WTC11 (cell line): Measurements from ENCODE around the gene SLIT3. TPM values are rescaled to one million over a fixed set of nuclear protein-coding genes. Genes with fewer than 3 reads are reported as not detected.
"Not testable (repeated sequence)": the region's sequence is repeated elsewhere in the genome, so short reads cannot be mapped to it uniquely, and the experiment has no call there.

Experiments
- ATAC-seq: fragments of 200-7000 bp; cut with Tn5 transposase; 2 replicates; pipeline ENCODE4 v1.10.0; 2021; ENCODE audit warnings: mild to moderate bottlenecking, moderate library complexity
- CTCF ChIA-PET: fragments of 300-600 bp; sonication (Branson Sonifier 250); formaldehyde crosslinking; loops from one replicate; lab custom pipeline; 2021; ENCODE audit warnings: antibody characterized with exemption; lab: Charles Lee
- POLR2A ChIA-PET: fragments of 350-600 bp; sonication (Branson Sonifier 250); formaldehyde crosslinking; loops from one replicate; lab custom pipeline; 2021; ENCODE audit warnings: antibody characterized with exemption; lab: Charles Lee
- DNase-seq: peaks from one replicate; pipeline ENCODE4 v3.0.0; 2021; ENCODE audit warnings: low spot score
- H3K27ac Mint-ChIP-seq: 2 replicates; pipeline ENCODE4 v1.8.0; 2021; ENCODE audit warnings: mixed read lengths
- H3K27me3 Mint-ChIP-seq: 2 replicates; pipeline ENCODE4 v1.8.0; 2021; ENCODE audit warnings: low read depth, mild to moderate bottlenecking, moderate library complexity, mixed read lengths
- H3K36me3 Mint-ChIP-seq: 2 replicates; pipeline ENCODE4 v1.8.0; 2021; ENCODE audit warnings: mixed read lengths
- H3K4me1 Mint-ChIP-seq: 2 replicates; pipeline ENCODE4 v1.8.0; 2022; ENCODE audit warnings: mixed read lengths
- H3K4me3 Mint-ChIP-seq: 2 replicates; pipeline ENCODE4 v1.8.0; 2021; ENCODE audit warnings: mild to moderate bottlenecking, moderate library complexity, mixed read lengths
- H3K9me3 Mint-ChIP-seq: 2 replicates; pipeline ENCODE4 v1.8.0; 2021; ENCODE audit warnings: mixed read lengths
- ARID4B ChIP-seq: sonication (generic); formaldehyde crosslinking; IDR thresholded peaks from 2 replicates; pipeline ENCODE4 v1.8.0; 2023; ENCODE audit warnings: missing genetic modification reagents, mild to moderate bottlenecking, borderline replicate concordance
- CREM ChIP-seq: sonication (generic); formaldehyde crosslinking; IDR thresholded peaks from 2 replicates; pipeline ENCODE4 v1.8.1; 2022; ENCODE audit warnings: mild to moderate bottlenecking, missing genetic modification reagents, moderate library complexity
- E2F4 ChIP-seq: sonication (generic); formaldehyde crosslinking; IDR thresholded peaks from 2 replicates; pipeline ENCODE4 v1.8.1; 2022; ENCODE audit warnings: low read depth, mild to moderate bottlenecking, moderate library complexity, missing genetic modification reagents, borderline replicate concordance
- E2F5 ChIP-seq: sonication (generic); formaldehyde crosslinking; IDR thresholded peaks from 2 replicates; pipeline ENCODE4 v1.8.1; 2022; ENCODE audit warnings: mild to moderate bottlenecking, moderate library complexity, missing genetic modification reagents
- GTF2I ChIP-seq: fragments of 250-450 bp; sonication (Bioruptor Pico); conservative IDR thresholded peaks from 2 replicates; pipeline ENCODE4 v1.4.0; 2021; ENCODE audit warnings: mild to moderate bottlenecking
- NFYB ChIP-seq: sonication (generic); formaldehyde crosslinking; conservative IDR thresholded peaks from 2 replicates; pipeline ENCODE4 v1.8.0; 2022; ENCODE audit warnings: low read depth, missing genetic modification reagents
- SMAD4 ChIP-seq: sonication (generic); formaldehyde crosslinking; IDR thresholded peaks from 2 replicates; pipeline ENCODE4 v1.8.0; 2022; ENCODE audit warnings: mild to moderate bottlenecking, missing genetic modification reagents
- SP1 ChIP-seq: sonication (generic); formaldehyde crosslinking; conservative IDR thresholded peaks from 2 replicates; pipeline ENCODE4 v1.8.1; 2022; ENCODE audit warnings: missing genetic modification reagents
- ZMAT4 ChIP-seq: fragments of 250-450 bp; sonication (Bioruptor Pico); IDR thresholded peaks from 2 replicates; pipeline ENCODE4 v1.9.0; 2021; ENCODE audit warnings: mild to moderate bottlenecking
- ZNF671 ChIP-seq: fragments of 250-450 bp; sonication (Bioruptor Pico); IDR thresholded peaks from 2 replicates; pipeline ENCODE4 v1.8.0; 2021; ENCODE audit warnings: mild to moderate bottlenecking
- total RNA-seq: library from RNA; stranded (reverse); gene quantifications from 3 replicates; pipeline ENCODE4 v1.2.3, GENCODE V29; 2021

The SLIT3 gene
- total RNA-seq, 1 experiment from 2014 or later: 1.9 TPM

GRCh38 chr5:168746893-168747640 lies 553.9 kb downstream of the SLIT3 start (continued):
- no peak for TF ChIP-seq ARID4B (CRISPR knock-in tag)
- TF ChIP-seq CREM (CRISPR knock-in tag): no peak
- TF ChIP-seq E2F4 (CRISPR knock-in tag): no peak
- TF ChIP-seq GTF2I (CRISPR knock-in tag): no peak
- no peak for TF ChIP-seq NFYB (CRISPR knock-in tag)
- TF ChIP-seq, all 79 proteins: peak for 0

- POLR2A ChIA-PET, CTCF ChIA-PET, H3K27ac Mint-ChIP-seq, ATAC-seq, H3K4me3 Mint-ChIP-seq, H3K27me3 Mint-ChIP-seq, DNase-seq, H3K36me3 Mint-ChIP-seq, H3K4me1 Mint-ChIP-seq: not testable (repeated sequence)
- peaks cover 12% of the 10 kb centered on the region for H3K9me3 Mint-ChIP-seq
Observed at GRCh38 chr5:168746126-168746892, 554.6 kb downstream of the SLIT3 start.

GRCh38 chr5:168743617-168744016 lies 557.3 kb downstream of the SLIT3 start:
- ChIA-PET POLR2A (no interaction called here), CTCF (interaction anchor here (0.8 kb wide), 1 partner anchor 9 kb away, joined by 3 read pairs; no protein-coding TSS in a partner anchor)
- no peak for DNase-seq
- H3K9me3 Mint-ChIP-seq: peaks cover 12% of the 10 kb centered on the region
- no peak overlapping the region for H3K4me3 Mint-ChIP-seq
- peaks cover 2% of the 10 kb centered on the region; the same call in 1 of the 2 replicates for H3K4me1 Mint-ChIP-seq
- no peaks in the 10 kb centered on the region; the same call in 1 of the 2 replicates for H3K27me3 Mint-ChIP-seq
- H3K36me3 Mint-ChIP-seq: no peaks in the 10 kb centered on the region
- H3K27ac Mint-ChIP-seq: no peak overlapping the region
- ATAC-seq: no peak
- TF ChIP-seq ZMAT4 (CRISPR knock-in tag) (no peak), SP1 (CRISPR knock-in tag) (no peak), SMAD4 (CRISPR knock-in tag) (no peak), E2F5 (CRISPR knock-in tag) (no peak), ZNF671 (no peak)

- H3K27me3 Mint-ChIP-seq, ATAC-seq, POLR2A ChIA-PET, H3K36me3 Mint-ChIP-seq, CTCF ChIA-PET, H3K4me1 Mint-ChIP-seq, DNase-seq, H3K27ac Mint-ChIP-seq, H3K4me3 Mint-ChIP-seq: not testable (repeated sequence)
- H3K9me3 Mint-ChIP-seq: peaks cover 12% of the 10 kb centered on the region
Observed at GRCh38 chr5:168742311-168742710, 558.6 kb downstream of the SLIT3 start.
